ENCODE measurements around the gene TUBGCP2. TPM values are rescaled to one million over a fixed set of nuclear protein-coding genes. Genes with fewer than 3 reads are reported as not detected.

TUBGCP2 gene
- total and polyA plus RNA-seq, 9 of the 15 experiments (the other 6 are each of a cell fraction or from before 2014, with no cell fraction given) = 4.3 to 56.6 (median 28.4) TPM

- TF ChIP-seq E2F1 (CRISPR knock-in tag; IDR thresholded peaks at IDR 0.05) (no peak), ZNF280B (CRISPR knock-in tag; IDR thresholded peaks at IDR 0.05) (no peak), HMGN3 (IDR thresholded peaks at IDR 0.05; ENCODE audit: borderline replicate concordance, extremely low read depth, insufficient read length, low read depth, low read length) (peak; percentile 20), GABPB2 (CRISPR knock-in tag; conservative IDR thresholded peaks at IDR 0.05) (no peak), ZNF398 (CRISPR knock-in tag; IDR thresholded peaks at IDR 0.05) (no peak), NUFIP1 (IDR thresholded peaks at IDR 0.05; ENCODE audit: partially characterized antibody) (no peak), SIRT6 (IDR thresholded peaks at IDR 0.05; ENCODE audit: low read depth, low read length) (no peak), E2F4 (CRISPR knock-in tag; IDR thresholded peaks at IDR 0.05; ENCODE audit: low read depth) (no peak), MCM3 (IDR thresholded peaks at IDR 0.05) (no peak), EP300 (IDR thresholded peaks at IDR 0.05; ENCODE audit: low read length) (peak; percentile 77), ZNF699 (CRISPR knock-in tag; IDR thresholded peaks at IDR 0.05; ENCODE audit: insufficient replicate concordance) (no peak), C11orf30 (IDR thresholded peaks at IDR 0.05; ENCODE audit: low read depth) (no peak), ZBTB1 (CRISPR knock-in tag; IDR thresholded peaks at IDR 0.05; ENCODE audit: borderline replicate concordance, low read depth) (no peak), TEAD2 (tag; IDR thresholded peaks at IDR 0.05) (no peak), PHF8 (IDR thresholded peaks at IDR 0.05; ENCODE audit: borderline replicate concordance, low read length) (peak; percentile 32; the same call in 1 of the 2 replicates), ZNF518B (CRISPR knock-in tag; IDR thresholded peaks at IDR 0.05) (no peak), NR2C1 (IDR thresholded peaks at IDR 0.05) (no peak), NR2C1 (tag; IDR thresholded peaks at IDR 0.05) (no peak), ZNF263 (CRISPR knock-in tag; IDR thresholded peaks at IDR 0.05; ENCODE audit: borderline replicate concordance) (no peak)
Measured at GRCh38 chr10:133278577-133279265, 30.0 kb downstream of the TUBGCP2 start (continued).
